Measurements from ENCODE around the gene ZNF774. TPM values are rescaled to one million over a fixed set of nuclear protein-coding genes. Genes with fewer than 3 reads are reported as not detected.

ZNF774 gene
- total RNA-seq, 6 donors from 2014 or later = 1.00 to 8.4 (median 3.4) TPM

DNA sequence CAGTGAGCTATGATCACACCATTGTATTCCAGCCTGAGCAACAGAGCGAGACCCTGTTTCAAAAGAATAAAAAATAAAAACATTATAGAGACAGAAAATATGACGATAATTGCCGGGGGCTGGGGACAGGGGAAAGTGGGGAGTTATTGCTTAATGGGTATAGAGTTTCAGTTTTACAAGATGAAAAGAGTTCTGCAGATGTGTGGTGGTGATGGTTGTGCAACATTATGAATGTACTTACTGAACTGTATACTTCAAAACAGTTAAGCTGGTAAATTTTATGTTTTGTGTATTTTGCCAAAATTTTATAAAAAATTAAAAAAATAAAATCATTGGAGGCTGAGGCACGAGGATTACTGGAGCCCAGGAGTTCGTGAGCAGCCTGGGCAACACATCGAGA, 24.8 kb upstream of the ZNF774 start:
- DNase-seq (no peak), ATAC-seq (ENCODE audit: low FRiP score in 2 of 2) (no peak)
- Histone ChIP-seq H3K27me3 (no peaks in the 10 kb centered on the region), H3K4me1 (no peaks in the 10 kb centered on the region), H3K27ac (no peak overlapping the region), H3K4me3 (no peak overlapping the region), H3K9me3 (no peaks in the 10 kb centered on the region), H3K36me3 (no peaks in the 10 kb centered on the region)
- TF ChIP-seq EP300 (IDR thresholded peaks at IDR 0.05) = no peak
- no peak for TF ChIP-seq POLR2A (IDR thresholded peaks at IDR 0.05)
- TF ChIP-seq, protein P1, sequence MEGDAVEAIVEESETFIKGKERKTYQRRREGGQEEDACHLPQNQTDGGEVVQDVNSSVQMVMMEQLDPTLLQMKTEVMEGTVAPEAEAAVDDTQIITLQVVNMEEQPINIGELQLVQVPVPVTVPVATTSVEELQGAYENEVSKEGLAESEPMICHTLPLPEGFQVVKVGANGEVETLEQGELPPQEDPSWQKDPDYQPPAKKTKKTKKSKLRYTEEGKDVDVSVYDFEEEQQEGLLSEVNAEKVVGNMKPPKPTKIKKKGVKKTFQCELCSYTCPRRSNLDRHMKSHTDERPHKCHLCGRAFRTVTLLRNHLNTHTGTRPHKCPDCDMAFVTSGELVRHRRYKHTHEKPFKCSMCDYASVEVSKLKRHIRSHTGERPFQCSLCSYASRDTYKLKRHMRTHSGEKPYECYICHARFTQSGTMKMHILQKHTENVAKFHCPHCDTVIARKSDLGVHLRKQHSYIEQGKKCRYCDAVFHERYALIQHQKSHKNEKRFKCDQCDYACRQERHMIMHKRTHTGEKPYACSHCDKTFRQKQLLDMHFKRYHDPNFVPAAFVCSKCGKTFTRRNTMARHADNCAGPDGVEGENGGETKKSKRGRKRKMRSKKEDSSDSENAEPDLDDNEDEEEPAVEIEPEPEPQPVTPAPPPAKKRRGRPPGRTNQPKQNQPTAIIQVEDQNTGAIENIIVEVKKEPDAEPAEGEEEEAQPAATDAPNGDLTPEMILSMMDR (IDR thresholded peaks at IDR 0.05) = no peak
- TF ChIP-seq POLR2AphosphoS5 (IDR thresholded peaks at IDR 0.05) = no peak
- WGBS, 2 donors = 73 to 82% methylated on average over 6 of the region's 6 CpGs

DNA sequence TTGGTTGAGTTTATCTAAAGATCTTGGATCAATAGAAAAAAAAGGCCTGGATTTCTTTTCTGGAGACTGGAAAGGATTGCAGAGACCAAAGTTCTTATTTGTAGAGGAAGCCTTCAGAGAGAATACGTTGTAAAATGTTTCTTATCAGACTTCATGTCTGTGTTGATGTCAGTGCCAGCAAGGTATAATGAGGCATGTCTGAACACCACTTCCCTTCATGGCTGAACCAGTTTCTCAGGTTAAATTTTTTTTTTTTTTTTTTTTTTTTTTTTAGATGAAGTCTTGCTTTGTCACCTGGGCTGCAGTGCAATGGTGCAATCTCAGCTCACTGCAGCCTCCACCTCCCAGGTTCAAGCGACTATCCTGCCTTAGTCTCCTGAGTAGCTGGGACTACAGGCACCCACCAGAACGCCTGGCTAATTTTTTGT, 17.8 kb upstream of the ZNF774 start:
- no peak for DNase-seq
- peaks cover 0 to 13% (median 8%) of the 10 kb centered on the region in 4 donors for H3K4me1 ChIP-seq
- H3K4me3 ChIP-seq = no peak overlapping the region
- WGBS, 2 donors = 74 to 81% methylated on average over 3 of the region's 3 CpGs
- H3K27ac ChIP-seq = no peak overlapping the region
- no peaks in the 10 kb centered on the region for H3K9me3 ChIP-seq
- no peaks in the 10 kb centered on the region for H3K27me3 ChIP-seq
- no peak for ATAC-seq (ENCODE audit: low FRiP score in 2 of 2)
- no peaks in the 10 kb centered on the region for H3K36me3 ChIP-seq
- no peak for TF ChIP-seq EP300 (IDR thresholded peaks at IDR 0.05)
- TF ChIP-seq, protein P1 (IDR thresholded peaks at IDR 0.05) = no peak
- TF ChIP-seq POLR2AphosphoS5 (IDR thresholded peaks at IDR 0.05) = no peak
- TF ChIP-seq POLR2A (IDR thresholded peaks at IDR 0.05) = no peak

DNA sequence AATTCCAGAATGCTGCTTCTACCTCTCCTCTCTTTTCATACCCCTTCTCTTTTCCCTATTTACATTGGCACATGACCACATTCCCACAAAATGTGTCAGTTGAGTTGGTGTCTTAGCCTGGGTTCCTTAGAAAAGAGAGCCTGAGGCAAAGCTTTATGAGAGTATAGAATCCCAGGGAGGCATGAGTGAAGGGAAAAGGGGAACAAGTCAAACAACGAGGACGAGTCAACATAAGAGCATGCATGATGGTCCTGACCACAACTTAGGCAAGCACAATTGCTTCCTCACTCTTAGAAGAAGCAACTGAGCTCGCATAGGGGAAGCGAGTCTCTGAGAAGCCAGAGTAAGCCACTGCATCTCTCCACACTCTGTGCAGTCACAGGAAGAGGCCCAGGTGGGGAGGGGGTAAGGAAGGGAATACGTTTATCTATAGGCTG, 15.4 kb upstream of the ZNF774 start:
- ATAC-seq (ENCODE audit: low FRiP score in 2 of 2) (peak; percentile 86 to 88), DNase-seq (peak in 1 of 2 donors; percentile 73)
- H3K4me1 ChIP-seq = peaks cover 0 to 13% (median 8%) of the 10 kb centered on the region in 4 donors
- H3K36me3 ChIP-seq = no peaks in the 10 kb centered on the region
- 60 to 73% methylated on average over 5 of the region's 5 CpGs for WGBS, 2 donors
- no peaks in the 10 kb centered on the region for H3K27me3 ChIP-seq
- TF ChIP-seq EP300 (IDR thresholded peaks at IDR 0.05) (no peak), POLR2AphosphoS5 (IDR thresholded peaks at IDR 0.05) (no peak), POLR2A (IDR thresholded peaks at IDR 0.05) (no peak)
- TF ChIP-seq, protein P1 (IDR thresholded peaks at IDR 0.05) = no peak
- no peaks in the 10 kb centered on the region for H3K9me3 ChIP-seq
- no peak overlapping the region for H3K4me3 ChIP-seq
- no peak overlapping the region for H3K27ac ChIP-seq

DNA sequence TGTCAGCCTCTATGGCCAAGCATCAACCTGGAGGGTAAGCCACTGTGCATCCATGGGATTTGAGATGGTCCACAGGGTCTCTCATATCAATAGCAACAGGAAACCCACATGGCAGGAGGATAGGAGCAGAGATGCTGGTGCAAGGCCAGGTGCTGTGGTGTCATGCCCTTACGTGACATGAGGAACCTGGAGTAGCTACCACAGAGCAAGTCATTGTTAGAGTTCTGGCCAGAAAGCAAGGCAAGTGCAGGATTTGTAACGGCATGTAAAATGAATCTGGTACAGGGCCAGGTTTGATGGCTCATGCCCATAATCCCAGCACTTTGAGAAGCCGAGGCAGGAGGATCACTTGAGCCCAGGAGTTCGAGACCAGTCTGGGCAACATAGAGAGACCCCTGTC, 14.8 kb upstream of the ZNF774 start:
- Histone ChIP-seq H3K36me3 (no peaks in the 10 kb centered on the region), H3K4me1 (peaks cover 0 to 13% (median 8%) of the 10 kb centered on the region in 4 donors), H3K27ac (no peak overlapping the region), H3K9me3 (no peaks in the 10 kb centered on the region), H3K27me3 (no peaks in the 10 kb centered on the region), H3K4me3 (no peak overlapping the region)
- DNase-seq (no peak), ATAC-seq (ENCODE audit: low FRiP score in 2 of 2) (peak in 1 of 2 donors; percentile 61)
- 72 to 81% methylated on average over 4 of the region's 4 CpGs for WGBS, 2 donors
- TF ChIP-seq POLR2A (IDR thresholded peaks at IDR 0.05) = no peak
- TF ChIP-seq, protein P1 (IDR thresholded peaks at IDR 0.05) = no peak
- no peak for TF ChIP-seq POLR2AphosphoS5 (IDR thresholded peaks at IDR 0.05)
- no peak for TF ChIP-seq EP300 (IDR thresholded peaks at IDR 0.05)

DNA sequence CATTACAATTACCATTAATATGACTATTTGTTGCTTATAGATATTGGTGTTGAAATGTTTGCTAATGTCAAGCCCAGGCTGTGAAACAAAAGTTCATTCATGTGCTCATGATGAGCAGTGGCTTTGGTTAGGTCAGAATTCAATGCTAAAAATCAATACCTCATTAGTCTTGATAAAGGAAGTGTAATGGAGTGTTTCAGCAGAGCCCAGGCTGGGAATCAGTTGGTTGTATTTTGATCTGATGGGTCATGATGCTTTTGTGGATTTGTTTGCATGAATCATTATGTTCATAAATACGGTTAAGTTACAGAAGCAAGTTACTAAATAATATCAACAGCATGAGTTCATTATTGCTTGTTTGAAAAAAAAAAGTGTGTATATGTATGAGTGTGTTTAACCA, 13.6 kb upstream of the ZNF774 start:
- no peak for ATAC-seq (ENCODE audit: low FRiP score in 2 of 2)
- Histone ChIP-seq H3K9me3 (no peaks in the 10 kb centered on the region), H3K27me3 (no peaks in the 10 kb centered on the region), H3K27ac (no peak overlapping the region), H3K4me3 (no peak overlapping the region), H3K4me1 (peaks cover 0 to 20% (median 14%) of the 10 kb centered on the region in 4 donors), H3K36me3 (no peaks in the 10 kb centered on the region)
- no peak for DNase-seq
- WGBS, 2 donors = 80 to 92% methylated on average over 1 of the region's 1 CpG
- TF ChIP-seq EP300 (IDR thresholded peaks at IDR 0.05) (no peak), POLR2AphosphoS5 (IDR thresholded peaks at IDR 0.05) (no peak), POLR2A (IDR thresholded peaks at IDR 0.05) (no peak)
- TF ChIP-seq, protein P1 (IDR thresholded peaks at IDR 0.05) = no peak
